KMS-11 (cell line): ENCODE results near the gene PPP1R9A.

ENCODE experiments used
- H2AFZ ChIP-seq: fragments of 200-600 bp; sonication (generic); 2 replicates; pipeline ENCODE4 v1.6.1; 2016; ENCODE audit warnings: antibody characterized with exemption, mixed run types, low read depth
- H3K27ac ChIP-seq: fragments of 200-600 bp; sonication (generic); 2 replicates; pipeline ENCODE4 v1.6.1; 2016; ENCODE audit warnings: mild to moderate bottlenecking, mixed run types
- H3K27me3 ChIP-seq: fragments of 200-600 bp; sonication (generic); 2 replicates; pipeline ENCODE4 v1.6.1; 2017; ENCODE audit warnings: mild to moderate bottlenecking, low read depth, mixed run types, moderate library complexity; ENCODE audit not compliant: insufficient read depth
- H3K36me3 ChIP-seq: fragments of 200-600 bp; sonication (generic); 2 replicates; pipeline ENCODE4 v1.6.1; 2017; ENCODE audit warnings: mild to moderate bottlenecking, mixed run types; ENCODE audit not compliant: insufficient read depth
- H3K4me1 ChIP-seq: fragments of 200-600 bp; sonication (generic); 2 replicates; pipeline ENCODE4 v1.6.1; 2016; ENCODE audit warnings: mild to moderate bottlenecking, low read depth, mixed run types; ENCODE audit not compliant: poor library complexity, severe bottlenecking
- H3K4me2 ChIP-seq: fragments of 200-600 bp; sonication (generic); 2 replicates; pipeline ENCODE4 v1.7.0; 2016; ENCODE audit warnings: mild to moderate bottlenecking, mixed run types
- H3K4me3 ChIP-seq: fragments of 200-600 bp; sonication (generic); IDR thresholded peaks from 2 replicates; pipeline ENCODE4 v1.6.1; 2017; ENCODE audit warnings: low read depth, low read length, mixed read lengths; ENCODE audit not compliant: insufficient read depth
- H3K79me2 ChIP-seq: fragments of 200-600 bp; sonication (generic); 2 replicates; pipeline ENCODE4 v1.6.1; 2016; ENCODE audit warnings: low read depth, mixed run types; ENCODE audit not compliant: insufficient read depth
- H3K9ac ChIP-seq: fragments of 200-600 bp; sonication (generic); 2 replicates; pipeline ENCODE4 v1.6.1; 2016; ENCODE audit warnings: mild to moderate bottlenecking, mixed run types
- H4K20me1 ChIP-seq: fragments of 200-600 bp; sonication (generic); 2 replicates; pipeline ENCODE4 v1.6.1; 2016; ENCODE audit warnings: mild to moderate bottlenecking, mixed run types; ENCODE audit not compliant: insufficient read depth
- TF ChIP-seq, protein P1 (sequence below): fragments of 200-600 bp; sonication (generic); conservative IDR thresholded peaks from 2 replicates; pipeline ENCODE4 v1.6.1; 2017; ENCODE audit warnings: low read depth, mild to moderate bottlenecking, antibody characterized with exemption, low read length, moderate library complexity, mixed read lengths

PPP1R9A gene

DNA sequence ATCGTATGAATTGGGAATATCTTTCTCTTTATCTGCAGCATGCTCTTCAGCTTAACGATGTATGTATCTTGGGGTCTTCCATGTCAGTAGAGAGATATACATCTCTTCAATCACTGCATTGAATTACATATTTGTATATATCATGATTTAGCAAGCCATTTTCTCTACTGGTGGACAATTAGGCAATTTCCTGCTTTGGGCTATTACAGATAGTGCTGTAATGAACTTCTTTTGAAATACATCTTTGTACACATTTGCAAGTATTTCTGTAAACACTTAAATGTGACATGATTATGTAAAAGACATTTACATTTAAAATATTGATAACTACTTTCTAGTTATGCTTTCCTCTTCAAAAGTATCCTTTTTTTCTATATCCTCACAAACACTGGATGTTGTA lies 199.0 kb downstream of the PPP1R9A start:
- Histone ChIP-seq H3K79me2 (no peaks in the 10 kb centered on the region), H3K4me2 (no peak overlapping the region)
- TF ChIP-seq, protein P1, sequence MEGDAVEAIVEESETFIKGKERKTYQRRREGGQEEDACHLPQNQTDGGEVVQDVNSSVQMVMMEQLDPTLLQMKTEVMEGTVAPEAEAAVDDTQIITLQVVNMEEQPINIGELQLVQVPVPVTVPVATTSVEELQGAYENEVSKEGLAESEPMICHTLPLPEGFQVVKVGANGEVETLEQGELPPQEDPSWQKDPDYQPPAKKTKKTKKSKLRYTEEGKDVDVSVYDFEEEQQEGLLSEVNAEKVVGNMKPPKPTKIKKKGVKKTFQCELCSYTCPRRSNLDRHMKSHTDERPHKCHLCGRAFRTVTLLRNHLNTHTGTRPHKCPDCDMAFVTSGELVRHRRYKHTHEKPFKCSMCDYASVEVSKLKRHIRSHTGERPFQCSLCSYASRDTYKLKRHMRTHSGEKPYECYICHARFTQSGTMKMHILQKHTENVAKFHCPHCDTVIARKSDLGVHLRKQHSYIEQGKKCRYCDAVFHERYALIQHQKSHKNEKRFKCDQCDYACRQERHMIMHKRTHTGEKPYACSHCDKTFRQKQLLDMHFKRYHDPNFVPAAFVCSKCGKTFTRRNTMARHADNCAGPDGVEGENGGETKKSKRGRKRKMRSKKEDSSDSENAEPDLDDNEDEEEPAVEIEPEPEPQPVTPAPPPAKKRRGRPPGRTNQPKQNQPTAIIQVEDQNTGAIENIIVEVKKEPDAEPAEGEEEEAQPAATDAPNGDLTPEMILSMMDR, result no peak

DNA sequence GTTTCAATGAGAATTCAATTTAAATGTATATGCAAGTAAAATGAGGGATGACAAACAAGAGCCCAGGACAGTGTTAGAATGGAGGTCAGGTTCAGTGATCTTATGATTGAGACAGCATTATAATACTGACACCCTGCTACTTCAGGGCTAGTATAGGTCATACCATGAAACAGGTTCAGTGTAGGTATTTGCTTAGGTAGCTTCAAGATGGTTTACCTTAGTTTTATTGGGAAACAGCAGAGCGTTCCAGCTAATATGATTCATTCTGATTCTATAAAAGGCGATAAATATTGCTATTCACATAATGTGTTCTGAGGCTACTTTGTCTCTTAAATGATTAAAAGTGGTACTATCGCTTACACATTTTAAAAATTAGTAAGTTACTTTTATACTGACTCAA lies 203.3 kb downstream of the PPP1R9A start:
- H3K4me1 ChIP-seq, result no peaks in the 10 kb centered on the region
- no peaks in the 10 kb centered on the region for H3K27me3 ChIP-seq
- no peak overlapping the region for H3K27ac ChIP-seq
- H3K36me3 ChIP-seq, result no peaks in the 10 kb centered on the region
- TF ChIP-seq, protein P1, result no peak
- no peak overlapping the region for H2AFZ ChIP-seq
- no peak overlapping the region for H3K9ac ChIP-seq
- H4K20me1 ChIP-seq, result no peaks in the 10 kb centered on the region
- no peak overlapping the region for H3K4me2 ChIP-seq
- no peaks in the 10 kb centered on the region for H3K79me2 ChIP-seq
- H3K4me3 ChIP-seq, result no peak overlapping the region

More for the DNA sequence above, 199.0 kb downstream of the PPP1R9A start:
- Histone ChIP-seq H3K9ac (no peak overlapping the region), H3K4me3 (no peak overlapping the region), H3K27ac (no peak overlapping the region), H3K4me1 (no peaks in the 10 kb centered on the region), H2AFZ (no peak overlapping the region), H4K20me1 (no peaks in the 10 kb centered on the region), H3K36me3 (no peaks in the 10 kb centered on the region), H3K27me3 (no peaks in the 10 kb centered on the region)

- no peak overlapping the region for H3K4me3 ChIP-seq
- H3K27ac ChIP-seq, result no peak overlapping the region
- H2AFZ ChIP-seq, result no peak overlapping the region
- no peaks in the 10 kb centered on the region for H3K27me3 ChIP-seq
- no peaks in the 10 kb centered on the region for H4K20me1 ChIP-seq
- no peaks in the 10 kb centered on the region for H3K36me3 ChIP-seq
- H3K79me2 ChIP-seq, result no peaks in the 10 kb centered on the region
- TF ChIP-seq, protein P1, result no peak
- no peak overlapping the region for H3K4me2 ChIP-seq
- no peak overlapping the region for H3K9ac ChIP-seq
- H3K4me1 ChIP-seq, result no peaks in the 10 kb centered on the region
Observed at GRCh38 chr7:95113590-95113989, 206.2 kb downstream of the PPP1R9A start.

GRCh38 chr7:95126053-95126709 lies 218.8 kb downstream of the PPP1R9A start:
- Histone ChIP-seq H3K9ac (no peak overlapping the region), H3K4me2 (no peak overlapping the region), H2AFZ (no peak overlapping the region), H3K4me3 (no peak overlapping the region), H3K27ac (no peak overlapping the region), H3K36me3 (no peaks in the 10 kb centered on the region), H3K27me3 (no peaks in the 10 kb centered on the region), H3K79me2 (no peaks in the 10 kb centered on the region), H4K20me1 (no peaks in the 10 kb centered on the region), H3K4me1 (no peaks in the 10 kb centered on the region)
- TF ChIP-seq, protein P1, result no peak
